LNCAP (cell line): ENCODE data around the gene SLC35C1.

Experiments
- CTCF ChIP-seq: fragments of 450-650 bp; IDR thresholded peaks from 2 replicates; pipeline ENCODE4 v1.5.1; 2017; ENCODE audit warnings: mild to moderate bottlenecking

SLC35C1 gene

GRCh38 chr11:45801723-45802315, 3.1 kb upstream of the SLC35C1 start:
- TF ChIP-seq CTCF, result no peak

GRCh38 chr11:45802531-45803317, 2.2 kb upstream of the SLC35C1 start:
- no peak for TF ChIP-seq CTCF

GRCh38 chr11:45803971-45804760, 783 bp upstream of the SLC35C1 start:
- TF ChIP-seq CTCF, result 0 out of 2 replicates have a peak, but pooled peaks have one; percentile 7

- TF ChIP-seq CTCF, result no peak
Measured at GRCh38 chr11:45805305-45806071, 539 bp downstream of the SLC35C1 start.

- no peak for TF ChIP-seq CTCF
Measured at GRCh38 chr11:45806072-45806933, 1.4 kb downstream of the SLC35C1 start.

GRCh38 chr11:45806937-45807791, 2.2 kb downstream of the SLC35C1 start:
- no peak for TF ChIP-seq CTCF
